Measurements from ENCODE around the gene RGS19.
A peak's percentile ranks its signal among the peaks of the same experiment; 100 is the strongest.
"Not testable (repeated sequence)": the region's sequence is repeated elsewhere in the genome, so short reads cannot be mapped to it uniquely, and the experiment has no call there.

RGS19 gene, protein sequence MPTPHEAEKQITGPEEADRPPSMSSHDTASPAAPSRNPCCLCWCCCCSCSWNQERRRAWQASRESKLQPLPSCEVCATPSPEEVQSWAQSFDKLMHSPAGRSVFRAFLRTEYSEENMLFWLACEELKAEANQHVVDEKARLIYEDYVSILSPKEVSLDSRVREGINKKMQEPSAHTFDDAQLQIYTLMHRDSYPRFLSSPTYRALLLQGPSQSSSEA

DNA sequence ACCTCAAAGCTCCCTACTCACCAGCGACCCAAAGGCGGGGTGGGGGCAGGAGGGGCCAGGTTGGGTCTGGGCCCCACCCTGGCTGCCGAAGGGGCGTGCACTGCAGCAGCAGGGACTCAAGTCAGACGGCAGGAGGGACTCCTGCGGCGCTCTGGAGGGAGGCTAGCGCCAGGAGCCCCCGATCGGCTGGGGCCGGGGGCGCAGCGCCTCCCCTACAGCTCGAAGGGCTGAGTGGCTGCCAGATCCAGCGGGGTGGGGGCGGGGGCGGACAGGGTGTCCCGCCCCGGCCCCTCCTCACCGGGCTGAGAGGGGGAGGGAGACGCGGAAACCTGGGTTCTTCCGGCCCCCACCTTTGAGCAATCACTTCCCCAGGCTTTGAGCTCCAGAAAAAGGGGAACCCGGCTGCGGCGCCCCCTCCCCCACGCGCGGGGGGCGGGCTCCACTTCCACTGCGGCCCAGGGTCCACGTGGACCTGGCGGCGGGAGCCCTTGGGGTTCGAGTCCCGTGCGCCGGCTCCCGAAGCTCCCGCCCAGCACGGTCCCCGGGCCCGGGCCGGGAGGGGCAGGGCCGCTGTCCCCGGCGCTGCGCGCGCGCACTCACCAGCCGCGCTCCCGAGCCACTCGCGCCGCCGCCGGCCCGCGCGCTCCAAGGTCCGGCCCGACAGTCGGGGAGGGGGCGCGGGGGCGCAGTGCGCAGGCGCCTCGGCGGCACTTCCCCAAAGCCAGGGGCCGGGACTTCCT, at the start of gene RGS19:
RGS19 (minus strand) TSS at position 246 of the 740 bp plus-strand sequence. CDS start 2,632 bp downstream, outside the sequence.
- no peak for DNase-seq

DNA sequence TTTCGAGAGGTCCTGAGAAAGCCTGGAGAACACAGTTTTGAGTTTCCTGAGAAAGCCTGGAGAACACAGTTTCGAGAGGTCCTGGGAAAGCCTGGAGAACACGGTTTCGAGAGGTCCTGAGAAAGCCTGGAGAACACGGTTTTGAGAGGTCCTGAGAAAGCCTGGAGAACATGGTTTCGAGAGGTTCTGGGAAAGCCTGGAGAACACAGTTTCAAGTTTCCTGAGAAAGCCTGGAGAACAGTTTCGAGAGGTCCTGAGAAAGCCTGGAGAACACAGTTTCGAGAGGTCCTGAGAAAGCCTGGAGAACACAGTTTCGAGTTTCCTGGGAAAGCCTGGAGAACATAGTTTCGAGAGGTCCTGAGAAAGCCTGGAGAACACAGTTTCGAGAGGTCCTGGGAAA, 44.2 kb upstream of the RGS19 start:
- not testable (repeated sequence) for DNase-seq

DNA sequence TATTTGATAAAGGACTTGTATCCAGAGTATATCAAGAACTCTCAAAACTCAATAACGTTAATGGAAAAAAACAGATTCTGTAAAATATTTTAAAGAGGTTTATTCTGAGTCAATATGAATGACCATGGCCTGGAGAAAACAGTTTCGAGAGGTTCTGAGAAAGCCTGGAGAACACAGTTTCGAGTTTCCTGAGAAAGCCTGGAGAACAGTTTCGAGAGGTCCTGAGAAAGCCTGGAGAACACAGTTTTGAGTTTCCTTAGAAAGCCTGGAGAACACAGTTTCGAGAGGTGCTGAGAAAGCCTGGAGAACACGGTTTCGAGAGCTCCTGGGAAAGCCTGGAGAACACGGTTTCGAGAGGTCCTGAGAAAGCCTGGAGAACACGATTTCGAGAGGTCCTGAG, 43.6 kb upstream of the RGS19 start:
- DNase-seq, result not testable (repeated sequence)

DNA sequence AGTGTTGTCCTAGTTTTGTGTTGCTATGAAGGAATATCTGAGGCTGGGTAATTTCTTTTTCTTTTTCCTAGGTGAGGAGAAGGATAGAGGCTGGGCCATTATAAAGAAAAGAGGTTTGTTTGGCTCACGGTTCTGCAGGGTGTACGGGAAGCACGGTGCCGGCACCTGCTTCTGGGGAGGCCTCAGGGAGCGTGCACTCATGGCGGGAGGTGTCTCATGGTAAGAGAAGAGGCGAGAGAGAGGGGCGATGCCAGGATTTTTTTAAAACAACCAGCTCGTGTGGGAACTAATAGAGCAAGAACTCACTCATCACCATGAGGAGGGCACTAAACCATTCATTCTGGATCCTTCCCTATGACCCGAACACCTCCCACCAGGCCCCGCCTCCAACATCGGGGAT, 42.3 kb upstream of the RGS19 start:
- no peak for DNase-seq

DNA sequence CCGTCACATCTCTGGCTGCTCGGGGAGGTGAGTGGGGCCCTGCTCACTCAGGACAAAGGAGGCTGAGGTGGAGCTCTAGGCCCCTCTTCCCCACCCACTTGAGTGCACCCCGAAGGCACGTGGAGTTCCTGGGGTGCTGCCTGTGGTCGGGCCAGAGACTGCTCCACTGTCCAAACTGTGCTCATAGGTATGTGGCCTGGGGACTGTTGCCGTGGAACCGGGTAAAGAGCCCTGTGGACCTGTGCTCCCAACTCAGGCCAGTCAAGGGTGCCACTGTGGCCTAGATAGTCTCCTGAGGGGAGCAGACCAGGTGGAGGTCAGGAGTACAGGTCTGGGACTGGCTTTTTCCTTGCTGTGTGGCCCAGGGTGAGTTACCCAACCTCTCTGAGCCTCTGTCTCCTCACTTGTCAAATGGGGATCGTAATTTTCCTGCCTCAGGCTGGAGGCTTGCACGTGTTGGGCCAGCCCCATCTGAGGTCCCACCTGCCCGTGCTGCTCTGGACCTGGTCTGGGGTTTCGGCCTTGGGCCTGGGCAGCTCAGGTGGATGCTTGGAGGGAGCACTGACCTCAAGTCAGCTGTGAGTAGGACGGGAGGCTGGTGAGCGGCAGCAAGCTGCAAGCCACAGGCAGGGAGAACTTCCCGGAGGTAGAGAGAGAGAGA, 40.5 kb upstream of the RGS19 start:
- DNase-seq, result no peak

DNA sequence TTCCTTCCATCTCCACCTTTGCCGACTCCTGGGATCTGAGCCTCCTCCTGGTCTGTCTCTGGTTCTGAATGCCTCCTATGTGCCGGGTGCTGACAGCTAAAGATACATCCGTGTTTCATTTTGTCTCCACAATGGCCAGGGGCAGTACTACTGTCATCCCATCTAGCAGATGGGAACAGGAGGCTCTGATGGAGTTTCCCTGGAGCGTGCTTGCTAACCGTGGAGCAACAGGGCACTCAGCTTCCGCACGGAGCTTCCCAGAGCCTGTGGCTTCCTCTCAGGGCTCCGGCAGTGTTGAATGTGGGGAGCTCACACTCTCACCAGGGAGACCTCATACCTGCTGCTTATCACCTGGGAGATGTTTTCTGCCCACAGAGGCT, 40.0 kb upstream of the RGS19 start:
- DNase-seq, result no peak

DNA sequence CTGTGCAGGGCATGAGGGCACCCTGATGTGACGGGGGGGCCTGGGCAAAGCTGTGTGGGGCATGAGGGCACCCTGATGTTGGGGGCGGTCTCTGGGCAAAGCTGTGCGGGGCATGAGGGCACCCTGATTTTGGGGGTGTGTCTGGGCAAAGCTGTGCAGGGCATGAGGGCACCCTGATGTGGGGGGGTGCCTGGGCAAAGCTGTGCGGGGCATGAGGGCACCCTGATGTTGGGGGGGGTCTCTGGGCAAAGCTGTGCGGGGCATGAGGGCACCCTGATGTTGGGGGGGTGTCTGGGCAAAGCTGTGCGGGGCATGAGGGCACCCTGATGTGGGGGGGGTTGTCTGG, 38.1 kb upstream of the RGS19 start:
- DNase-seq, result not testable (repeated sequence)

DNA sequence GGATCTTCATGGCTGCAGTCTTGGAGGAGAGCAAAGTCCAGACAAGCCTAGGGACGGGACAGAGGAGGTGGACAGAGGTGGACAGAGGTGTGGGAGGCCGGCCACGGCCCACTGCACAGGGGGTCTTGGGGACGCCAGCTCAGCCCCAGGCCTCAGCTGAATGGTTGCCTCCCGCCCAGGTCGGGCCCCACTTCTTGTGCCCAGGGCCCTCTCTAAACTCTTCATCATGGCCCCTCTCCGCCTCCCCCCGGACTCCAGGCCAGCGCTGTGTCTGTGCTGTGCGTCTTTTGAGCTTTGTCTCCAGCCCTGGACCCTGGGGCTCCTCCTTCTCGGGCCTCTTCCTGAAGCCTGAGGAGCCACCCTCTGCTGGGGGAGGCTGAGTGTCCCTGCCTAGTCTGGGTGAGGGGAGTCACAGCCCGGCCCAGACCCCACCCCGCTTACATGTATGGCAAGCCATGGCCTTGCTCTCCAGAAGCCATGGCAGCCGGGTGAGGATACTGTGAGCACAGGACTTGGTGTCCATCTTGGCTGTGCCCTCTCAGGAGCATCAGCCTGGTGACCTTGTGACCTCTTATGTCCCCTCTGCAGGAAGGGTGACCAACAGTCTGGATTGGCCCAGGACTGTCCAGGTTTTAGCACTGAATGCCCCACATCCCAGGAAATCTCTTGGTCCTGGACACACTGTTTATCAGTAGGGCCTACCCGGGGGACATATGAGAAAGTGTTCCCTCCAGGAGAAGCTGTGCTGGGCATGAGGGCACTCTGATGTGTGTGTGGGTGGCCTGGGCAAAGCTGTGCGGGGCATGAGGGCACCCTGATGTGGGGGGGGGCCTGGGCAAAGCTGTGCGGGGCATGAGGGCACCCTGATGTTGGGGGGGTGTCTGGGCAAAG, 37.5 kb upstream of the RGS19 start:
- no peak for DNase-seq

DNA sequence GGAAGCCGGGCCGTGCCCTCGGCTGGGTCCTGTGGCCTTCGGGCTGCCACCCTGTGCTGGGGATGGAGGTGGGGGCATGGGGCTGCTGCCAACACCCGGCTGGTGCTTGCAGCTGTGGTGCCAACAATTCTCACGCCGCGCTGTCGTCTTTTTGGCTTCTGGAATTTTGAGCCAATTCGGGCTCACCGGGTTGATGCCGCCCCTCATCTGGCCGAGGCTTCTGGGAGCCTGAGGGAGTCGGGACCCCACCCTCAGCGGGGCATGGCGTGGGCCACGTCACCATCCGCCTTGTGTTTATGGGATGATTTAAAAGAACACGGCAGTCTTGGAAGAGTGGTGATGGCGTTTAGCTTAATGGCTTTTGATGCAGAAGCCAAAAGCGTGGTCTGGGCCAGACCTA, 36.7 kb upstream of the RGS19 start:
- DNase-seq, result no peak

DNA sequence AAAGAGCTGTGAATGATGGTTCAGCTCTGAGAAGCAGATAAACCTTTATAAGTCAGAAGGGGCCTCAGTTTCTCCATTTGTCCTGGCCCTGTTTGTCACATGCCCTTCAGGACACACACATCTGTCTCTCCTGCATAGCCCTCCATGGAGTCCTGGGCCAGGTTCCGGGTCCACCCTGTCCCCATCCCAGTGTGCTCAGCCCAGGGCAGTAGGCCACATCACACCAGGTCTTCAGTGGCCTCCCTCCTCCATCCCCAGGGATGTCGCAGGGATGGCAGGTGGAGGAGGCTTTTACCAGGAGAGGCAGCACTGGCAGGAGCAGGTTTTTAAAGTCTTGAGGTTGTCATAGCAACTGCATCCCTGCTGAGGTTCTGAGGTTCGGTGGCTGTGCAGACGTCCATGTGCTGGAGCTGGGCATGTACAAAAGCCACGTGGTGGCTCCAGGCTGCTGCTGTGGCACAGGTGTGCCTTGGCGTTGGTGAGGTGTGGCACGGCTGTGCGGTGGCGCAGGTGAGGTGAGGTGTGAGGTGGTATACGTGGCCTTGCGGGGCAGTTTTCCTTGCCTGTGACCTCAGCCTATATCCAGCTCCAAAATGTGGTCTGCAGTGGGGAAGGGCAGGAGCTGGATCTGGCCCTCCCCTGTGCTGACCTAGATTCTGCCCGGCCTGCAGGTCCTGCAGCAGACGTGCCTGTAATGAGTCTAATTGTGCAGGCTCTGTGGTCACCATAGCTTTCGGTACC, 36.0 kb upstream of the RGS19 start:
- DNase-seq, result peak; percentile 66

DNA sequence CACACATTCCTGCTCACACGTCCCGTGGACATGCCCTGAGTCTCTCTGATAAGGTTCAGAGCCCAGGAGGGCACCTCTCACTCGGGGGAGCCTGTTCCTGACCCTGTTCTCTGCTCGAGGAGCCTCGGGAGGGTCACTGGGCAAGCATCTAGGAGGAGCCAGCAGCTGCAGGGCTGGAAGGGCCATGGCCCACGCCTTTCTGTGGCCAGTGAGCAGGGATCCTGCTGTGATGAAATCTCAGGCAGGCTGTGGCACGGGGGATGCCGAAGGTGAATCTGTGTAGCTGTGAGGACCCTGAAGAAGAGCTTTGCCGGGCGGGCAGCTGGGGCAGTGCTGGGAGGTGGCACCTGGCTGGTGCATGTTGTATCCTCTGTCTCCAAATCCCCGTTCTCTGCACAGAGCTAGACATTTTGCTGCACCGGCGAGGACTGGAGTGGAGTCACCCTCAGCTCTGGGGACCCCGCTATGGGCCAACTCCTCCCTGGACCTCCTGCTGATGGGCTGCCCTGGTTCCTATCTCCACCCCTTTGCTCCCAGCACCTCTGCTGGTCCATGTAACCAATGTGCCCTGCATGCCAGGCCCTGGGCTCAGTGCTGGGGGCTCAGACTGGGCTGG, 35.1 kb upstream of the RGS19 start:
- no peak for DNase-seq

DNA sequence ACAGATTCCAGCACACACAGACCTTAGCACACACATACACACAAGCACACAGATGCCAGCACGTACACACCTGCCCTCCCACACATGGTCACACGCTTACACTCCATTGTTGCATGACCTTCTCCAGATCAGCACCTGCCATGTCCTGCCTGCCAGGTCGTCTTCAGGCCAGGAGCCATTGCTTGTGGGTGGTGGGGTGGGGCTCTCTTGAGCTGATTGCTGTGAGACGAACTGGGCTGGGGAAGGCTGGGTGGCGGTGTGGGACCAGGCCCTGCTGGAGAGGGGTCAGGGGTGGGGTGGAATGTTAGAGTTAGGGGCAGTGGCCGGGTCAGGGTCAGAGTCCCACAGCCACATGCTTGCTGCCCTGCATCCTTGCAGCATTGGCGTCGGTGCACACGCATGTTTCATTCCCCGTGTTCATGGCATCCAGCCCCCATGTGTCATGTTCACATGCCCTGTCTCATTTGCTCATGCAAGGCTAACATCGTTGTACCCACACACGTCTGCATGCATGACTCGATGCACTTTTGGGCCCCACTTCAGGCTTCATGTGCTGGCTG, 34.6 kb upstream of the RGS19 start:
- DNase-seq, result no peak

DNA sequence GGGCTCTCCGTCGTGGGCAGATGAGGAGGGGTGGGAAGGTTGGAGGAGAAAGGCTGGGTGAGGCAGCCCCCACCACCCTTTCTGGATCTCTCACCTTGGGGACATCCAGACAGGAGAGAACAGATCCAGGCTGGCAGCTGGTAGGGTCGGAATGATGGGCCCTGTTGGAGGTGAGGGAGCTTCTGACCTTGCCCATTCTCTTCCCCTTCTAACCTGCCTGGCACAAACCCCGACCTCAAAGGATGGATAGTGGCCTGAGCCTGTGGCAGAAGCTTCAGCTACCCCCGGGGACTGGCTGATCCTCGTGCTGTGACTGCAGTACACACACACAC, 34.1 kb upstream of the RGS19 start:
- DNase-seq, result no peak

DNA sequence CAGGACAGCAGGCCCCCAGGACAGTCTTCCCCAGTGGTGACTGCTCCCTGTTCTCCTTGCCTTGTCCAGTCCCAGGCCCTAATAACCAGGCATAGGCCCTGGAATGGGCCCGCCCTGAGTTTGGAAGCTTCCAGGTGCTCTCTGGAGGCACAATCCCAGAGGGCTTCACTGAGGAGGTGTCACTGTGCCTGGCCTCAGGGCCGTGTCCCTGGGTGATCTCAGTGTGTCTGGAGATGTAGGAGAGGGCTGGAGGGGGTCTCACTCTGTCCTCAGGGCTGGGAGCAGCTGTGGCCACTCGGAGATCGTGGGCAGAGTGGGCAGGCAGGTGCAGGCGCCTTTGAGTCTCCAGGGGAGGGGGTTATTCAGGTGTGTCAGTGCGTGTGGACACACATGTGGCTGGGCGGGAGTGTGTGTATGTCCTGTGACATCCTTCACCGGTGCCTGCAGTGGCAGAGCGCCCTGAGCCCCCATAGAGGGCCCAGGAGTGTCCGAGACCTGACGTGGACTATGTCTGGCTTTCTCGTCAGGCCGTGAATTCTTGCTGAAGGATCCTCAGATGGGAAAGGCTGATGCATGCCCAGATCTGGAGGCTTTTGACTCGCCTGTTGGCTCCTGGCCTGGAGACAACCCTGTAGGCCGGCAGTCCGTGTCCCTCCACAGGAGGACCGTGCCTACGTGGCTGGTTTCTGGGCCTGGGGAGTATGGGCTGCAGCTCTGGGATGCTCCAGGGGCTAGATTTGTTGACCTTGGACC, 33.5 kb upstream of the RGS19 start:
- no peak for DNase-seq

DNA sequence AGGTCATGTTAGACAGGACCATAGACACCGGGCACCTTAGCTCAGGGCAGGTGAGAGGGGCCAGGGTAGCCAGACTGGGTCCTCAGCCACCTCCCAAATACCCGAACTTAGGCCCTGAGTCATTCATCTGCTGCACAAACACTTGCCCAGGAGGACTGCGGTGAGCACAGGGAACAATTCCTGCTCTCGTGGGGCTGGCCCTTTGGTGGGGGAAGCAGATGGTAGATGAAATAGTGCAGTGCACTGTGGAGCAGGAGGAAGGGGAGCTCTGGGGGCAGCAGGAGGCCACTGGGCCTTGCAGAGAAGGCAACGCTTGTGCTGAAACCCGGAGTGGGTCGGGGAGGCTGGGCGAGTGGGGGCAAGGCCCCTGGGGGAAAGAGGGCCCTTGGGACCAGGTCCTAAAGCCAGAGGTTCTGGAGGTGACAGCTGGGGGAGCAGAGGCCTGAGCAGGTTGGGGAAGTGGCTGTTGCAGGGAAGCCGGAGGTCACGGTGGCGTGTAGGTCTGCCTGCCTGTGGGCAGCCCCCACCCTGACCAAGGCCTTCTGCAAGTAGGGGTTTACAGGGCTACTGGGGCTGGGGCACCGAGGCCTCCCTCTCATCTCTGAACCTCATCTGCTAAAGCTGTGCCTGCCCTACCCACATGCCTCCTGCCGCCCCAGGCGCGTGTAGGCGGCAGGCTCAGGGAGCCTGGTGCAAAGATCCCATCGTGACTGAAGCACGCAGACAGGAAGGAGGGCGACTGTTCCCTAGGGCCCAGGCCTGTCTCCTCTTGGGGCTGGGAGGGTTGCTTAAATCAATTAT, 32.7 kb upstream of the RGS19 start:
- no peak for DNase-seq

DNA sequence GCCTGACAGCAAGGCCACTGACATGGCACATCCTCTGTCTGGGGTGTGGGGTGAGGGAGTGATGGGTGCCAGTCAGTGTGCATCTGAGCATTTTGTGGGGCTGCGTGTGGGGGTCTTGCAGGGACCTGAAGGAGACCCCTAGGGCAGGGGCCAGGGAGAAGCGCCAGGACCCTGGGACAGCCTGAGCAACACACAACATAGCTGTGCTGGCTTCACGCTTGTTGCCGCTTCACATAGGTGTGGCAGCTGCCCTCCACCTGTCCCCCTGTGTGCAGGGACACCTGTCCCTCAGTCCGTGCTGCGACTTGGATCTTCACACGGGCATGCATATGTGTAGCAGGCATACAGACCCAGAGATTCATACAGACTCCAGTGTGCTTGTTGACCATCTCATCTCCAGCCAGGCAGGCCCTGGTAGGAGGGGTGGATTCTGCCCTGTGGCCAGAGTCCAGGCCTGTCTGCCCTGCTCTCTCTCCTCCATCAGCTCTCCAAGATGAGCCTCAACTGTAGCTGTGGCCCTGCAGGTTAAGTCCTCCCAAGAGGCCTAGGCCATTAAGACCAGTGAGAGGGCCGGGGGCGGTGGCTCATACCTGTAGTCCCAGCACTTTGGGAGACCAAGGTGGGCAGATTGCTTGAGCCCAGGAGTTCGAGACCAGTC, 31.2 kb upstream of the RGS19 start:
- DNase-seq, result no peak

DNA sequence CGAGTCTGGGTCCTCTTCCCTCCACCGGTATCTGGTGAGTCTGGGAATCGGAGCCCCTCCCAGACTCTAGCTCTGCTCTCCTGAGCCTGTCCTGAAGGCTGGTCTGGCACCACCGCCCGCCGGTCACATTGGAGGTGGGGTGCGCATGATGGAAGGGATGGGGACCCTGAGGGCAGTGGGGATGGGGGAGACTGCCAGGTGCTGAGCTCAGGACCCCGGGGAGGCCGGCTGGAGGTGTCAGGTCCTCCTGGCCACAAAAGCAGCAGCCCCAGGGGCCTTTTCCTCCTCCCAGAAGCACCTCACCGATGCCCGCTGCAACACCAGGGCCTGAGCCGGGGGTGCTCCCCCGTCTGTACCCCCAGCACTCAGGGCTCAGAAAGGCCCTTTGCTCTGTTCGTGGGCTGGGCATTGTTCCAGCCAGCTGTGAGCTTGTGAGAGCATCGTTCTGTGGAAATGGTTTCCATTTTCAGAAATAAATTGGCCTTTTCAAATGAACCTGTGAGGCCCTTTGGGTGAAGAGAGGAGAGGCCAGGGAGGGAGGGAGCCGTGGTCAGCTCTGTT, 30.6 kb upstream of the RGS19 start:
- DNase-seq, result no peak

DNA sequence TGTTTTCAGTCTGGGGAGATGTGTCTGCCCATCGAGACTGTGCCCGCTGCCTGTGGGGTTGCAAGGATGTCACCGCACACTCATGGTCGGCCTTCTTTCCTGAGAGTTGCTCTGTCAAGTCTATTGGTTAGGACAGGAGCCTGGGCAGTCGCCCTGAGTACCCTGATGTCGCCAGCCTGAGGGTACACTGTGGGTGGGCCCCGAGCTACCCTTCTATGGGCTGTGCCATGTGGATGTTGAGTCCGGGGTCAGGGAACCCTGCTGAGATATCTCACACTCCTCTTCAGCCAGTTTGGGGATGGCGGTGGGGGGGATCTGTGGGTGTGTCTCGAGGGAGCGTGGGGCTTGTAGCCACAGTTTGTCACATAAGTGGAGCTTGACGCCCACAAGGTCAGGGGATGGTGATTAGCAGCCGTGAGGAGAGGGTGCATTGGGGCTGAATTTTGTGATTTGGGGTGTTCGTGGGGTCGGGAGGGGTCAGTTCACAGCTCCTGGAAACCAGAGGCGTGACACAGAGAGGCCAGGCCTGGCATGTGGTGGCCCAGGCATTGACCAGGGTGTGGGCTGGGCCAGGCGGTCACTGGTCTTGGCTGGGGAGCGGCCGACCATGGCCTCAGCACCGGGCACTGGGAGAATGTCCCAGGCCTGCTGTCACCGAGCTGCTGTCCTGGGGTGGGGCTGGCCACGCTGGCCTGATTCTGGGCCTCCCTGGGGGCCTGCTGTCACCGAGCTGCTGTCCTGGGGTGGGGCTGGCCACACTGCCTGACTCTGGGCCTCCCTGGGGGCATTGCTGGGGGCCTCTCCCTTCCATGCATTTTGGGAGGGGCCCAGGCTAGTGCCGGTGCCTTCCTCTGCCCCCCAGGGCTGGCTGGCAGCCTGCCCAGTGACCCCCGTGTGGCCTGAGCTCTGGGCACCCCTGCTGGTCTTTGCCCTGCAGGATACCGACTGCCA, 29.7 kb upstream of the RGS19 start:
- DNase-seq, result no peak

All from NCI-H187 treated with DMSO at 0.1 percent for 48 hours (cell line).